ENCODE results near the gene PPIH.
"Not testable (repeated sequence)": the region's sequence is repeated elsewhere in the genome, so short reads cannot be mapped to it uniquely, and the experiment has no call there.

GRCh38 chr1:42682484-42682738 lies 24.2 kb downstream of the PPIH start:
- not testable (repeated sequence) for TF ChIP-seq CTCF (conservative IDR thresholded peaks at IDR 0.05 in 1 of 2, IDR thresholded peaks at IDR 0.05 in 1 of 2; ENCODE audit: extremely low read depth in 1 of 2, insufficient read depth in 1 of 2, low read depth in 1 of 2, low read length in 2 of 2); EZH2 (IDR thresholded peaks at IDR 0.05; ENCODE audit: borderline replicate concordance, low read length)
